SK-MEL-5 (cell line): Measurements from ENCODE around the gene GALNT11. TPM values are rescaled to one million over a fixed set of nuclear protein-coding genes. Genes with fewer than 3 reads are reported as not detected.

ENCODE experiments used
- DNase-seq: peaks from one replicate; pipeline ENCODE4 v3.0.0-alpha.2; 2016; ENCODE audit warnings: low read depth, low spot score
- in situ Hi-C: cut with HindIII; loops from 2 replicates; pipeline ENCODE4 v1.10.0; 2016; ENCODE audit warnings: low sequenced_read_pairs, high pct_unique_total_duplicates, low pct_unique_long_range_greater_than_20kb
- total RNA-seq: library from RNA; depleted of rRNA; stranded (reverse); fragments of >200 nt; shearing (Covaris generic); gene quantifications from 2 replicates; pipeline ENCODE4 v1.2.3, GENCODE V29; 2014

The GALNT11 gene
- total RNA-seq, 1 experiment from 2014 or later = 84.5 TPM

DNA sequence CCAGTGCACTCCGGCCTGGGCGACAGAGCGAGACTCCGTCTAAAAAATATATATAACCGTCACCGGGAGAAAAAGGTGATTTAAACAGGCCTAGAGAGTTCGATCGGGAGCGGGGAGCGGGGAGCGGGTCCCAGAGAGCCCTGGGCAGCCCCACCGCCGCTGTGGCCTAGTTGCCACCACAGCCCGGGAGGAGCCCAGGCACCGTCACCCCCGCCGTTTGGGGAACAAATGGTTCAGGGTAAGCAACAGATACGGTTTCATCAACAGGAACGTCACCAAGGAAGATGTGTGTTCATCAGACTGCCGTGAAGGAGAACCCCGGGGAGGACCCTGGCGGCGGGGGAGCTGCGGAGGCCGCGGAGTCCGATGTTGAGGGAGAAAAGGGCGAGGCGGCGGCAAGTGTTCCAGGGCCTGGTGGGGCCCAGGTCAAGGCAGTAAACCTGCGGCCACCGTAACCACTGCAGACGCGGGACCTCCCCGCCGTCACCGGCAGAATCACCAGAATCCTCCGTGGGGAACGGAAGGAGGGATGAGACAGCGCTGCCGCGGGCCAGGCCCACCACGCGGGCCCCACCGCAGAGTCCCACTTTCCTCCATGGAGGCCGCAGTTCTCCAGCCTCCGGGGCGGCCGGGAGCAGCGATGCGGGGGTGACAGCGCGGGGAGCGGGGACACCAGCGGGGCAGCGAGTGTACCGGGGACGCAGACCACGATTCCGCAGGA is 103.4 kb downstream of the GALNT11 start:
- in situ Hi-C loops = no loop called here
- no peak for DNase-seq

DNA sequence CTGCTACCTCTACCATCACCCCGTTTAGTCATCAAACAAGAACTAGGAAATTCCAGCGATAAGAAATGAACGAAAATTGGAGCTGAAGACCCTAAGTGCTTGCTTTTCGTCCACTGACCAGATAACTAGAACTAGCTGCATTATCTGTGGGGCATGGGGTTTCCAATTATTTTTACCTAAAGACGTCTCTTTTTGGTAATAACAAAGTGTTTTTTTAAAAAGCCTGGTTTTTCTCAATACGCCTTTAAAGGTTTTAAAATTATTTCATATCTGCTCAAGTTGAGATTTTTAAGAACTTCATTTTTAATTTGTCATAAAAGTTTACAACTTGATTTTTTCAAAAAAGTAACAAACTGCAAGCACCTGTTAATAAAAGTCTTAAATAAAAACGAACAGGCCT is 104.2 kb downstream of the GALNT11 start:
- DNase-seq = no peak
- in situ Hi-C loops = no loop called here

DNA sequence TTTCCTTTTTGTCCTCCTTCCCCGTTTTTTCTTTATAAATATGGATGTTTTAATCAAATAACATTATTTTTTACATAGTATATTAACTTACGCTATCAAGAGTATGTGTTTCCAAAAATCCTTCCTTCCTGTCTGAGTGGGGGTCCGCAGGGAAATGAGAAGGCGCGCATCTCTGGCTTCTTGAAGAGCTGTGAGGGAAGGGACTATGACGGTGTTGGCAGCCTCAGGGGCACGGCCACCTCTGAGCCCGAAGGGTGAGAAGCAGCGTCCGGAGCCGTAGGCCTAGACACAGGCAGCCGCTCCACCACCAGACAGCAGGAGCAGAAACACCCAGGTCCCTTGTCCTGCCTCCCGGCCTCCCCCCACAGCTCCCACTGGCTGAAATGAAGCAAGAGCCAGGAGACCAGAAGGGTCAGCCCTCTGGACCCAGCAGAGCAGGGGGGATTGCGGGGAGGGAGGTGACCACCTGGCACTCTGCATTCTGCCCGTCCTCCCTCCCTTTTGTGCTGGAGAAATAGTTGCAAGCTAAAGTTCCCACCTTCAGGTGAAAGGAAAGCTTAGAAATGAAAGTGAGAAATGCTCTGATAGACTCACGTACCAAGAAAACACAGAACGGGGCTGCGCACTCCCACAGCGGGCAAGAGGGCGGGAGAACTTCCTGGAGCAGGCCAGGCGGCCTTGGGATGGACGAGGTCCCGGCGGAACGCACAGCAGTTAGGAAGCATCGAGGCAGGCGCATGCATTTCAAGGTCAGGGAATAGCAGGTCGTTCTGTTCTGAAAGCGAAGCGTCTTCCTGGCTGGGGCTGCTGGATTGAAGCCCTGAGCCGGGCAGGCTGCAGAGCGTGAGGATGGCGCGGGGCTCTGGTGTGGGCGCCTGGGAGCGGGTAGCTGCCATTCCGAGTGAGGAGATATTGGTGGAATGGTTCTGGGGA is 105.5 kb downstream of the GALNT11 start:
- in situ Hi-C loops = no loop called here
- DNase-seq = no peak

DNA sequence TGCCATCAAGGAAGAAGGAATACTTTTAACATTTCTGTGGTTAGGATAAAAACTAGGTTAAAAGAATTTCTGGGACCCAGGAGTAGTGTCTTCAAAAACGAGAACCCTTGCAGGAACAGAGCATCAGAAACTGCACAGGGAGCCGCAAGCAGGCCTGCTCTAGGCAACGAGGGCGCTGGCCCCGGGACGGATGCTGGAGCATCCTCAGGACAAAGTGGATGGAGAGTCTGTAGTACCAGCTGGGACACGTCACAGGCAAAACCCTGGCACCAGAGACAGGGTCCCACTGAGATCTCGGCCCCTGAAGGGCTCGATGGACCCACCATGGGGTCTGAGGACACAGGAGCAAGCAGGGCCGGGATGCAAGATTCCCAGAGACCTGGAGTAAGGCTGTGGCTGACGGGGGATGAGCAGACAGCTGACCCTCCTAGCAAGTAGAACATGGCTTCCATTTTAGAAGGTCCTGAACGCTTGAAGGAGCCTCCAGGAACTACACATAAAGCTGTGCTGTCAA is 106.6 kb downstream of the GALNT11 start:
- in situ Hi-C loops = no loop called here
- DNase-seq = no peak

DNA sequence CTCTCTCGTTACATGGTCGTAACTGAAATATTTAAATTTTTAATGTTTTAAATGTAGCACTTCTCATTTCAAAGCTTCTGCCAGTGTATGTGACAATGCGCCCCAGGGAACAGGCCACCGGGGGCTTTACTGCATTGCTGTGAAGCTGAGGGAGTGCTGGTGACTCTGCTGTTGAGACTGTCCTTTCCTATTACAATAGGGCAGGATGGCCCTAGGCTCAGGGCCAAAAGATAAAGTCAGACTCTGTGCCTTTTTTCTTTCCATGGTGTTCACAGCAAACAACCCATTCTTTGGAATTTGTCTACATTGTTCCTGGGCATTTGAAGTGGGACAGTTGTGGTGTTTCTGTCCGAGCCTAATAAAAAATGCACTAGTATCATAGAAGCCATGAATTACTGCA is 107.3 kb downstream of the GALNT11 start:
- in situ Hi-C loops = no loop called here
- no peak for DNase-seq

DNA sequence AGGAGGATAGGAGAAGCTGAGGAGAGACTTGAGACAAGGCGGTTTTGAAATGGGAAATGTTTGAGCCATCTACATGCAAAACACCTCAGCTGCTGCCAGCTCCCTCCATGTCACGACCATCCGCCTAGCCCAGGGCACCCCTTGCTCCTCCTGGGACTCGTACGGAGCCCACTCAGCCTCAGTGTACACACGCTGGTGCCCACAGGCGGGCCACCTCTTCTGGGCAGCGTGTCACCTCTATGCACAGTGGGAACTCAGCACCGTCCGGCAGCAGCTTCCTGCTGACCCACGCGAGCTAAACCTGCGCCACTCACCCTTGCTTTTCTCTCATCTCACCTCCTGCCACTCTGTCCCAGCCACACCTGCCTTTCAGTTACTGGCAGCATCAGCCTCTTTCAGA is 108.3 kb downstream of the GALNT11 start:
- no peak for DNase-seq
- in situ Hi-C loops = no loop called here

DNA sequence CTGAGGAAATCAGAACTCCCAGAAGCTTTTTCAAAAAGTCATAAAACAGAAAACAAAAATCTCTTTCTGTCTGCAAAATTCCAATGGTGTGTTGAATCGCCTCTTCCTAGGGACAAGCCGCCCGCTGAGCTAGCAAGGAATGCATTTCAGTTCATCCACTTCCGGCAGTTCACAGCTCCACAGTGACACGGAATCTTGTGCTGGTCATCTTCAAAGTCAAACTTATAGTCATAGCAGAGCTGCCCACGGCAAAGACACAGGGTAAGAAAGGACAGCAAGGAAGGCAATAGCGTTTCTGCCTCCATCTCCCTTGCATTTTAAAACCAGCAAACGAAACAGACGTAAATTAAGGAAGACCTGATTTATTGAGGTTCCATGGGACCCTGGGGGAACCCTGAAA is 111.2 kb downstream of the GALNT11 start:
- in situ Hi-C loops = no loop called here

DNA sequence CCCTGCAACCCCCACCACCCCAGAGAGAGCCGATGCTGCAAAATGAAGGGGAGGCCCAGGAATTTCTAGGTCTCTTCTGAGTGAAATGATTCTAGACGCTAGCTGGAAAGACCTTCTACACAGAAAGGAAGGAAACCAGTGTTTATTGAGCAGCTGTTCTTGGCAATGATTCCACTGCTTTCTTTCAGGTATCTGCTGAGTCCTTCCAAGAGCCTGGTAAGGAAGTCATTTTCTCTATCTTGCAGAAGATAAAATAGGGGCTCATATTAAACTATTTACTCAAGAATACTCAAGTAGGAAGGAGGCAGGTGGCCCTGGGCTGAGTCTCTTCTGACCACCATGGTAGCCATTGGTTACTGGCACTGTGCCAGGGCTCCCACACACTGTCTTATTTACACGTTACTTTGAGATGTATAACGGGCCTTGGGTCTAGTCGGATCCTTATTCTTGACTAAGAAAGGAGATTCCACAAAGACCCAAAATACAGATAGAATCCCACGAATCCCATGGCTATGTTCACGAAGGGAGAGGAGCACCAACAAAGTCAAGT is 112.1 kb downstream of the GALNT11 start:
- in situ Hi-C loops = no loop called here
- no peak for DNase-seq

More for the DNA sequence above, 111.2 kb downstream of the GALNT11 start:
- peak; percentile 89 for DNase-seq

DNA sequence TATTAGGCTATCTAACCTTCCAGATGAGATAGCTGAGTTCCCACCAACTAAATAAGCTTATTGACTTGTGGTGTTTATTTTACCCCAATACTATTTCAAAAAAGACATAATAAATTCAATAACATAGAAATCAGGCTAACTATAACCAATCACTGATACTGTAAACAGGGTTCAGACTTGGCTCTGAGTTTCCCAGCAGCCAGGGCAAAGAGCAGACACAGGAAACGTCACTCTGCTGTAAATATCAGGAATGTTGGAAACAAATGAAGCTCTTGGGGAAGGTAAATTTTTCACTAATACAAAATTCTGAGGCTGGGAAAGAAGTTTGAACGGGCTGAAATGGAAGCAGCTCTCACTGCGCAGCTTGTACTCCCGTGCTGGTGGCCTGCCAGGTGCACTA is 114.6 kb downstream of the GALNT11 start:
- in situ Hi-C loops = no loop called here
- no peak for DNase-seq

DNA sequence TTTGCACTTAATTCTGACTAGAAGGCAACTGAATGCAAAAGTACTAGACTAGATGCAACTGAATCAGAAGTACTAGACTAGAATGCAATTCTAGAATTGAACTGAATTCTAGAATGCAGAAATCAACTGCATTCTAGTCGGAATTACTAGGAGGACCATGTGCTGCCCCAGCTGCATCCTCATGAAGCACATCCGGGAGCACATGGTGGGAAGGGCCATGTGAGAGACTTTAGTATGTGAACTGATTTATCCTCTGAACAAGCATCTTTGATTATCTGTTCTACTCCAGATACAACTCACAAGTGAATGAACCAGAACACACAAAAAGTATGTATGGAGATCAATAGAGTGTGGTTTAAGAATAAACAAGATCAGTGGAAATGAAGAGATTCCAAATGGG is 115.1 kb downstream of the GALNT11 start:
- no peak for DNase-seq

DNA sequence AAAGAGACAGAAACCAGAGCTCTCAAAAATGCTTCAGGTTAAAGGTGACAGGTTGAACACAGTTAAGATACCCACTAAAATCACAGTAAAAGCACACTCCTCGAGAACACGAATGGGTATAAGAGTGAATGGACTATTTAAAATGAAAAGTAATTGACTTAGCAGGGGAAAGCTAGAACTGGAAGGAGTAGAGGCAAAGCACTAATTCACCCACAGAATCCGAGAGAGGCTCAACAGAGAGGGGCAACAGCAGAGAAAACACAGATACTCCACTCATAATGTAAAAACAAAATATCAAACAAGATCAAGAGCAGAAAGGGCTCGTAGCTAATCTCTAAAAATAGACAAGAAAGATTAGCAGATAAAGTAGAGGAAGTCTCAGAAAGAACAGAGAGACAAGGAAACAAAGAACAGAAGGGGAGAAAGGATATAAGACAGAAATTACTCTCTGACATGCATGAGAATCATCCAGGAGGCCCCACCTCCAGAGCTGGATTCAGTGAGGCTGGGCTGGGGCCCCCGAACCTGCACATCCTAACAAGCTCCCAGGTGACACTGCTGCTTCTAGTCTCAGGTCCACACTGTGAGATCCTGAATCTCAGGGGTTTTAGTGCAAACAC is 117.6 kb downstream of the GALNT11 start:
- DNase-seq = no peak
- in situ Hi-C loops = no loop called here

More for the DNA sequence above, 115.1 kb downstream of the GALNT11 start:
- in situ Hi-C loops = no loop called here

DNA sequence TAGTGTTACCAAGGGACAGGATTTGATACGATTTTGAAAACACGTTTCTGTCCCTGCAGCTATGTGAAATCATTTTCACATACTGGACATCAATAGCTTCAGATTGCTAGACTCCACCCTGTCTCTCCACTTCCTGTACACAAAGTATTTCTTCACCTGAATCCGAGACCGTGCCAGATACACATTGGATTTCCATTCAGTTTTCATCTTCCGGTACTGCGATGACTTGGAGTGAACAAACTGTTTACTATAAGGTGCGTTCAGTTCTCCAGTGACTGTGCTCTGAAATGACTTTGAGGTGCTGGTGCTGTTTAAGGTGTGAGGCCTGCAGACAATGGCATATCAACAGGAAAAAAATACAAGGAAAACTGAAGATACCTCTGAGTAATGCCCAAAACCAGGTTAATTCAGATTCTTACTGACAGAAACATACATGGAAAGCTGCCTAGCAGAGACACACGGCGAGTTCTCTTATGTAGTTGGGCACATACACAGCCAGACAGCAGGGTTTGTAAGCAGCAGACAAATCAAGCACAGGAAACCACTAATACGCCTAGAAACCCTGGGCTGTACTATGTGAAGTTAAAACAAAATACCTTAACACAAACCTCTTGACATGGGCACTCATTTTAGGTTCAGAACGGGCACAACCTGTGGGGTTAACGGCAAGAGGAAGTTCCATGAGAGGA is 119.2 kb downstream of the GALNT11 start:
- no peak for DNase-seq
- in situ Hi-C loops = no loop called here

DNA sequence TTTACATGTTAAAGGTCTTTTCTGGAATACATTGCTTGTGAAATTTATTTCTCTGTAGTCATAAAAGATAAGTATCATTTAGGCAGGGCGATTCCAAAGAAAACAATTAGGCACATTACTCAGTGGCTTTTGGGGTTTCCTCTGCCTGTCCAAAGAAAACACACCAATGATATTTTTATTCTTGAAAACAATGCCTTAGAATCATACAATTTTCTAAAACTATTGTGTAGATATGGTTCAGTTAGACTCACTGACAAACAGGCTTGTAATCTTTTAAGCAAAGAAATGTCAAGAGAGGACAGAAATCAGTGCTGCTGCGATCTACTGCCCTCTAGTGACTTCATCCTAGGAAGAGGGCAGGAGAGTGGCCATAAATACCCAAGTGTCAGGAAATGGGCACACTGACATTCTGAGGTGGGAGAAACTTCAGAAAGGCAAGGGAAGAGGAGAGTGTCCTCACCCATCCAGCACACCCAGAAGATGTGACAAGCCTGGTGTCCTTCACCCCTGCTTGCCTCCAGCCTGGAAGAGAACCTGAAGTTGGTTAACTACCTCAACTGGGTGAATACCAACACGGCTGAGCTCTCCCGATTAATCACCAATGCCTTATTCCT is 120.5 kb downstream of the GALNT11 start:
- in situ Hi-C loops = no loop called here
- peak; percentile 77 for DNase-seq

DNA sequence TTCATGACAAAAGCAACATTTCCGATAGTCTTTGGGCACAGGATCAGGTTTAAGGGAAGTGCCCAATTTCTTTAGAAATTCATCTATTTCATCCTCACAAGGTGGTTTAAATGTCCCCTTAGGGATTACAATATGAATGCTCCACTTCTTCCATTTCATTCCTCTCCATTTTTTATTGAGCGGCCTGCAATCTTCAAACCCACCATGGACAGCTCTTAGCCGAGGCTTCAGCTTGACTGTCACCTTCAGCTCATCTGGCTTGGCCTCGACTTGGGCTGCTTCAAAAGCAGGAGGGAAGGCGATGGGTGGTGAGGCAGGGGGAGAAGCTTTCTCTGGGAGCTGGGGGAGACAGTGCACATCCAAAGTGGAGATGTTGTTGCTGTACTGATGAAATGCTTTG is 123.2 kb downstream of the GALNT11 start:
- DNase-seq = no peak
- in situ Hi-C loops = no loop called here

DNA sequence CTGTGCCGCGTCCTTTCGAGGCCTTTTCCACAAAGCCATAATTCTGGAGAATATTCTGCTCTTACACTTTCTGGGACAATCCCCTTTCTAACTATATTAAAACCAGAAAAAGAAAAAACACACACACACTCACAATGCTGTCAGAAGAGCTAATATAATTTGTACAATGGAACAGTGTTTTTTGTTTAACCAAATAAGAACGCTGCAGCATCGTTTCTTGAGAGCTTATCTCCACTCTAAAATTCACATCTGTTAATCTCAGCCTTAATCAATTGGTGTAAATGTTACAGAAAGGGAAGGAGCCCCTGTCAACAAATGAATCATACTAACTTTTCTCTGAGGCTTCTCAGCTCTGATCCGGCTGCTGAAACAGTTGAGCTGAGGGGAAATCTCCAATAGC is 123.9 kb downstream of the GALNT11 start:
- in situ Hi-C loops = no loop called here
- DNase-seq = no peak

DNA sequence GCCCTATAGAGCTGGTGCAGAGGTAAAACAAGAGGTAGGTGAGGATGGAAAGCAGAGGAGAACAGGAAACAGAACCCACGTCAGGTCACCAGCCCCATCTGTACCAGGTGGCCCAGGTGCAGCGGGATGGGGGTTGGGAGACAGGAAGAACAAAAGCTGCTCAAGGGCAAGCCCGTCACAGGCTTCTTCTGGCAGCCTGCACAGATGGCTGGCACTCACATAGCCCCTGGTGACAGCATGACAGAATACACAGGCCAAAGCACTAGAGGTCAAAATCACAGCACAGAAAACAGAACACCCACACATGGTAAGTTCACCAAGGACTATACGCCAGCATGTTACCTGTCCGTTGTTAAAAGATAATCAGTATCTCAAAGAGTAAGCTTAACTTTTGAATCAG is 126.8 kb downstream of the GALNT11 start:
- no peak for DNase-seq
- in situ Hi-C loops = loop anchor here (5.0 kb wide), 1 partner anchor 75 kb away; no protein-coding TSS in a partner anchor
